SK-N-SH (cell line): Measurements from ENCODE around the gene SRSF3. TPM values are rescaled to one million over a fixed set of nuclear protein-coding genes. Genes with fewer than 3 reads are reported as not detected.

Experiments
- CTCF ChIA-PET: fragments of 300-600, 350-600 bp; formaldehyde crosslinking; extraction: SDS; loops from one replicate; lab custom pipeline; 2021; lab: Yijun Ruan, JAX
- POLR2A ChIA-PET: fragments of 350-600 bp; sonication (Branson Sonifier 250); formaldehyde crosslinking; extraction: SDS; loops from one replicate; lab custom pipeline; 2020; ENCODE audit warnings: antibody characterized with exemption, inconsistent platforms; lab: Yijun Ruan, JAX
- DNase-seq: peaks from one replicate; pipeline ENCODE4 v3.0.0; 2012
- H2AFZ ChIP-seq: fragments of 200-600 bp; sonication (generic); 2 replicates; pipeline ENCODE4 v1.8.1; 2016; ENCODE audit warnings: antibody characterized with exemption, mild to moderate bottlenecking, low read depth
- H3F3A ChIP-seq: fragments of 200-600 bp; sonication (generic); replicated peaks from 2 replicates; pipeline ENCODE3; 2016; ENCODE audit warnings: antibody characterized with exemption, mild to moderate bottlenecking; ENCODE audit not compliant: insufficient read depth
- H3K27ac ChIP-seq, 2 experiments: fragments of 200-500 bp in 1 of 2; fragments of 200-600 bp in 1 of 2; sonication (Bioruptor generic) in 1 of 2; sonication (generic), shearing (Covaris generic) in 1 of 2; 2 replicates each; pipeline versions ENCODE4 v1.5.1 to v1.6.1; 2014 to 2016; ENCODE audit warnings: low read depth in 2 of 2, inconsistent platforms in 1 of 2, low read length in 1 of 2, mild to moderate bottlenecking in 1 of 2, mixed read lengths in 1 of 2
- H3K27me3 ChIP-seq: fragments of 200-600 bp; sonication (generic), shearing (Covaris generic); 2 replicates; pipeline ENCODE4 v1.6.1; 2016; ENCODE audit warnings: mixed run types; ENCODE audit not compliant: insufficient read depth
- H3K36me3 ChIP-seq, 2 experiments: fragments of 200-500 bp in 1 of 2; fragments of 200-600 bp in 1 of 2; sonication (Bioruptor generic) in 1 of 2; sonication (generic) in 1 of 2; replicated peaks in 1 of 2; 2 replicates each; pipeline versions ENCODE3 to v1.5.1; 2014 to 2016; ENCODE audit warnings: low read length in 1 of 2, mild to moderate bottlenecking in 1 of 2; ENCODE audit not compliant: insufficient read depth in 2 of 2, control insufficient read depth in 1 of 2
- H3K4me1 ChIP-seq, 2 experiments: fragments of 200-500 bp in 1 of 2; fragments of 200-600 bp in 1 of 2; sonication (Bioruptor generic) in 1 of 2; sonication (generic), shearing (Covaris generic) in 1 of 2; 2 replicates each; pipeline versions ENCODE4 v1.5.1 to v1.6.1; 2014 to 2016; ENCODE audit warnings: low read depth in 1 of 2, low read length in 1 of 2, mixed run types in 1 of 2; ENCODE audit not compliant: insufficient read depth in 2 of 2, control insufficient read depth in 1 of 2
- H3K4me2 ChIP-seq: fragments of 200-600 bp; sonication (generic), shearing (Covaris generic); 2 replicates; pipeline ENCODE4 v1.6.1; 2017; ENCODE audit warnings: mixed run types
- H3K4me3 ChIP-seq, 2 experiments: fragments of 200-500 bp in 1 of 2; fragments of 200-600 bp in 1 of 2; sonication (Bioruptor generic) in 1 of 2; sonication (generic), shearing (Covaris generic) in 1 of 2; 2 replicates each; pipeline versions ENCODE4 v1.5.1 to v1.8.1; 2014 to 2016; ENCODE audit warnings: low read depth in 2 of 2, inconsistent platforms in 1 of 2, low read length in 1 of 2, mild to moderate bottlenecking in 1 of 2, mixed read lengths in 1 of 2, moderate library complexity in 1 of 2
- H3K79me2 ChIP-seq: fragments of 200-600 bp; sonication (generic); 2 replicates; pipeline ENCODE4 v1.8.1; 2017; ENCODE audit warnings: mild to moderate bottlenecking; ENCODE audit not compliant: insufficient read depth
- H3K9ac ChIP-seq: fragments of 200-600 bp; sonication (generic); 2 replicates; pipeline ENCODE4 v1.6.1; 2017; ENCODE audit warnings: mixed run types
- H3K9me2 ChIP-seq: fragments of 200-600 bp; sonication (generic); 2 replicates; pipeline ENCODE4 v1.6.1; 2017; ENCODE audit warnings: mixed run types
- H3K9me3 ChIP-seq: fragments of 200-600 bp; sonication (generic); 2 replicates; pipeline ENCODE4 v1.6.1; 2017; ENCODE audit warnings: mixed run types, mild to moderate bottlenecking, moderate library complexity
- H4K20me1 ChIP-seq: fragments of 200-600 bp; sonication (generic); 2 replicates; pipeline ENCODE4 v1.6.1; 2017; ENCODE audit warnings: mild to moderate bottlenecking, mixed run types; ENCODE audit not compliant: insufficient read depth
- CHD2 ChIP-seq: fragments of 150-350 bp; IDR thresholded peaks from 2 replicates; pipeline ENCODE4 v1.6.1; 2018; ENCODE audit warnings: low read length; ENCODE audit not compliant: partially characterized antibody
- CTCF ChIP-seq: fragments of 200-600 bp; sonication (generic); IDR thresholded peaks from 2 replicates; pipeline ENCODE4 v1.6.1; 2017; ENCODE audit warnings: antibody characterized with exemption, mild to moderate bottlenecking, moderate library complexity
- EP300 ChIP-seq, 2 experiments: IDR thresholded peaks; 2 replicates each; pipeline versions ENCODE4 v1.4.0 to v1.6.1; 2012; ENCODE audit warnings: borderline replicate concordance in 1 of 2, low read depth in 1 of 2, low read length in 1 of 2
- FOXJ3 ChIP-seq: sonication (generic); formaldehyde crosslinking; IDR thresholded peaks from 2 replicates; pipeline ENCODE4 v1.5.1; 2020; ENCODE audit warnings: mild to moderate bottlenecking, missing genetic modification reagents
- GABPA ChIP-seq: IDR thresholded peaks from 2 replicates; pipeline ENCODE4 v1.4.0; 2012; ENCODE audit warnings: low read depth, mild to moderate bottlenecking
- GATA2 ChIP-seq: sonication (generic); formaldehyde crosslinking; IDR thresholded peaks from 2 replicates; pipeline ENCODE4 v1.5.0; 2020; ENCODE audit warnings: mild to moderate bottlenecking, missing genetic modification reagents
- IRF3 ChIP-seq: fragments of 150-350 bp; IDR thresholded peaks from 2 replicates; pipeline ENCODE4 v1.6.1; 2016; ENCODE audit warnings: mild to moderate bottlenecking, low read depth, low read length
- JUND ChIP-seq: IDR thresholded peaks from 2 replicates; pipeline ENCODE4 v1.4.0; 2012
- NFIC ChIP-seq: IDR thresholded peaks from 2 replicates; pipeline ENCODE4 v1.4.0; 2012; ENCODE audit warnings: borderline replicate concordance
- NRF1 ChIP-seq: IDR thresholded peaks from 2 replicates; pipeline ENCODE4 v1.6.1; 2012; ENCODE audit warnings: low read depth, mild to moderate bottlenecking, low read length
- PBX3 ChIP-seq: IDR thresholded peaks from 2 replicates; pipeline ENCODE4; 2012
- POLR2AphosphoS5 ChIP-seq: IDR thresholded peaks from 2 replicates; pipeline ENCODE4 v1.6.1; 2012; ENCODE audit warnings: low read depth, low read length
- RAD21 ChIP-seq: IDR thresholded peaks from 2 replicates; pipeline ENCODE4 v1.6.1; 2012; ENCODE audit warnings: mild to moderate bottlenecking, low read length
- REST ChIP-seq: IDR thresholded peaks from 2 replicates; pipeline ENCODE4 v1.6.1; 2012; ENCODE audit warnings: mild to moderate bottlenecking, low read depth, low read length, moderate library complexity
- SMC3 ChIP-seq: IDR thresholded peaks from 2 replicates; pipeline ENCODE4 v1.6.1; 2012; ENCODE audit warnings: low read depth, low read length, improper control_type of control experiment
- TEAD4 ChIP-seq: IDR thresholded peaks from 2 replicates; pipeline ENCODE4 v1.4.0; 2012; ENCODE audit warnings: mild to moderate bottlenecking, borderline replicate concordance; ENCODE audit not compliant: insufficient read depth
- USF1 ChIP-seq: IDR thresholded peaks from 2 replicates; pipeline ENCODE4 v1.4.0; 2012; ENCODE audit warnings: low read depth, borderline replicate concordance
- WGBS: methylation state at CpG from one replicate; pipeline ENCODE4 v1.1.6; 2017; ENCODE audit warnings: low lambda C conversion rate; 5-methylcytosine and 5-hydroxymethylcytosine counted together
- polyA plus RNA-seq, 3 experiments: library from polyadenylated mRNA; depleted of rRNA; stranded (reverse); fragments of >200 nt; gene quantifications; 2 replicates each; pipeline ENCODE4 v1.2.3, GENCODE V29; 2012

SRSF3 gene
- polyA plus RNA-seq, 1 of the 3 experiments (the other 2 are of a cell fraction), result 351 TPM

- no peak for TF ChIP-seq USF1
- no peak for TF ChIP-seq CHD2
- TF ChIP-seq PBX3, result no peak
- no peak for TF ChIP-seq NFIC
- TF ChIP-seq RAD21, result no peak
- no peak for TF ChIP-seq NRF1
These were observed 17.6 kb upstream of the SRSF3 start (continued) for GRCh38 chr6:36576578-36576977.

- no peak overlapping the region for H3K9ac ChIP-seq
- no peaks in the 10 kb centered on the region for H3K27me3 ChIP-seq
- no peaks in the 10 kb centered on the region for H3K9me3 ChIP-seq
- 48% methylated on average over 2 of the region's 2 CpGs for WGBS
- H4K20me1 ChIP-seq, result no peaks in the 10 kb centered on the region
- peak overlapping the region; percentile 56; the same call in 1 of the 2 replicates for H2AFZ ChIP-seq
- H3K9me2 ChIP-seq, result no peaks in the 10 kb centered on the region
- no peak for TF ChIP-seq SMC3
- peak; percentile 23; the same call in 1 of the 2 replicates for TF ChIP-seq PBX3
- H3K4me2 ChIP-seq, result no peak overlapping the region
- H3K27ac ChIP-seq, result no peak overlapping the region
- H3F3A ChIP-seq, result no peaks in the 10 kb centered on the region
- no peak overlapping the region for H3K4me3 ChIP-seq
- peaks cover 0 to 3% of the 10 kb centered on the region in 2 experiments; a peak in 1 of 4 replicates for H3K4me1 ChIP-seq
- ChIA-PET POLR2A (no interaction called here), CTCF (no interaction called here)
- no peaks in the 10 kb centered on the region for H3K79me2 ChIP-seq
- no peak for DNase-seq
- H3K36me3 ChIP-seq, result no peaks in the 10 kb centered on the region
These were observed 16.9 kb upstream of the SRSF3 start for GRCh38 chr6:36577301-36577700.

- ChIA-PET CTCF (no interaction called here), POLR2A (no interaction called here)
- Histone ChIP-seq H3K9ac (no peak overlapping the region), H3K9me2 (no peaks in the 10 kb centered on the region), H3K4me3 (no peak overlapping the region), H3K4me1 (peaks cover 0 to 3% of the 10 kb centered on the region in 2 experiments; a peak in 1 of 4 replicates), H4K20me1 (no peaks in the 10 kb centered on the region), H3K36me3 (no peaks in the 10 kb centered on the region), H2AFZ (no peak overlapping the region), H3K79me2 (no peaks in the 10 kb centered on the region), H3K27me3 (no peaks in the 10 kb centered on the region), H3F3A (no peaks in the 10 kb centered on the region), H3K27ac (no peak overlapping the region), H3K9me3 (no peaks in the 10 kb centered on the region), H3K4me2 (no peak overlapping the region)
- DNase-seq, result no peak
- WGBS, result 95% methylated on average over 5 of the region's 5 CpGs
- TF ChIP-seq JUND, result no peak
- no peak for TF ChIP-seq NFIC
- TF ChIP-seq CTCF, result no peak
- no peak for TF ChIP-seq REST
- no peak for TF ChIP-seq GATA2 (CRISPR knock-in tag)
- no peak for TF ChIP-seq POLR2AphosphoS5
- TF ChIP-seq FOXJ3, result no peak
- TF ChIP-seq TEAD4, result no peak
- no peak for TF ChIP-seq GABPA
- TF ChIP-seq IRF3, result no peak
- no peak for TF ChIP-seq EP300 (IDR thresholded peaks at IDR 0.05; ENCODE audit: borderline replicate concordance in 1 of 2, low read depth in 1 of 2, low read length in 1 of 2)
These were observed 16.1 kb upstream of the SRSF3 start for GRCh38 chr6:36578030-36578429.
